Stimulated activated naive B cell treated with anti-CD40 and anti-IgM and Interleukin-4, amounts not matched to agents 10 μg/mL and 1 μg/mL and 100 μg/mL, for 72 hours (primary cell): ENCODE results near the gene SKOR1.

Source experiments
- ATAC-seq, 2 donors: fragments of 150-1000 bp; cut with Tn5 transposase; replicated peaks; 2 replicates each; pipeline ENCODE4 v1.10.0; 2021; ENCODE audit warnings: moderate library complexity in 1 of 2
- DNase-seq: peaks from one replicate; pipeline ENCODE4 v3.0.0; 2021
- H3K27ac Mint-ChIP-seq: one replicate; pipeline ENCODE4 v1.8.0; 2022; ENCODE audit warnings: mild to moderate bottlenecking, mixed read lengths
- H3K27me3 Mint-ChIP-seq, 2 donors: one replicate each; pipeline ENCODE4 v1.8.0; 2022; ENCODE audit warnings: mixed read lengths in 2 of 2
- H3K36me3 Mint-ChIP-seq, 2 donors: one replicate each; pipeline ENCODE4 v1.8.0; 2022; ENCODE audit warnings: mixed read lengths in 2 of 2, mild to moderate bottlenecking in 1 of 2
- H3K4me1 Mint-ChIP-seq, 2 donors: one replicate each; pipeline ENCODE4 v1.8.0; 2022; ENCODE audit warnings: mixed read lengths in 2 of 2, mild to moderate bottlenecking in 1 of 2
- H3K4me3 Mint-ChIP-seq, 2 donors: one replicate each; pipeline ENCODE4 v1.8.0; 2022; ENCODE audit warnings: mild to moderate bottlenecking in 2 of 2, mixed read lengths in 2 of 2, moderate library complexity in 1 of 2
- H3K9me3 Mint-ChIP-seq, 2 donors: one replicate each; pipeline ENCODE4 v1.8.0; 2022; ENCODE audit warnings: mixed read lengths in 2 of 2, mild to moderate bottlenecking in 1 of 2

Gene SKOR1

DNA sequence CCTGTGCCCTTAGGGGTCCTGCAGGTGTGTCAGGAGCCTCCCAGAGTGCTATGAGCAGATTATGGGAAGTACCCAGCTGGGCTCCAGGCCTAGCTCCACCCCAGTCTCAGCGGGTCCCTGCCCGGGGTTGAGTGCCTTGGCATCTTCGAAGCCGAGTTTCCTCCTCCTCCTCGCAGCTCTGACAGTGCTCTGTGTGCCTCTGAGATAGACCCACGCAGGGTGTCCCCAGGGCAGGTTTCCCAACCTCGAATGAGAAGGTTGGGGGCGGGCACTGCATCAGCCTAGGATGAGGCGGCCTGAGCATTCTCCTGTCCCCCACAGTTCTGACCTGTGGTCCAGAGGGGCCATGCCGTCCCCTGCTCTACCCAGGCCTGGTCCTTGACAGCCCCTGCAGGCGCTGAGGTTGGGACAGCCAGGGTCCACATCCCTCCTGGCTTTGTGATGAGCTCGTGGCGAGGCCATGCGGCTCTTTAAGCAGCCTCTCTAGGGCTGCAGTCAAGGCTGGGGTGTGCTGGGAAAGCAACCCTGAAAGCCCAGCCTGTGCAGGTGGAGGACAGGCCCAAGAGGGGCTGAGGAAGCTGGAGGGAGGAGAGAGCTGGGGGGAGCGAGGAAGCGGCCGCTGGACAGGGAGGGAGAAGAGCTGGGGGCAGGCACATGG is 20.2 kb upstream of the SKOR1 start:
- Mint-ChIP-seq H3K4me3 (no peak overlapping the region), H3K27ac (no peak overlapping the region), H3K36me3 (peaks cover 15 to 25% of the 10 kb centered on the region in 2 donors), H3K27me3 (no peaks in the 10 kb centered on the region), H3K9me3 (no peaks in the 10 kb centered on the region), H3K4me1 (peaks cover 13 to 14% of the 10 kb centered on the region in 2 donors)
- ATAC-seq = no peak
- no peak for DNase-seq

DNA sequence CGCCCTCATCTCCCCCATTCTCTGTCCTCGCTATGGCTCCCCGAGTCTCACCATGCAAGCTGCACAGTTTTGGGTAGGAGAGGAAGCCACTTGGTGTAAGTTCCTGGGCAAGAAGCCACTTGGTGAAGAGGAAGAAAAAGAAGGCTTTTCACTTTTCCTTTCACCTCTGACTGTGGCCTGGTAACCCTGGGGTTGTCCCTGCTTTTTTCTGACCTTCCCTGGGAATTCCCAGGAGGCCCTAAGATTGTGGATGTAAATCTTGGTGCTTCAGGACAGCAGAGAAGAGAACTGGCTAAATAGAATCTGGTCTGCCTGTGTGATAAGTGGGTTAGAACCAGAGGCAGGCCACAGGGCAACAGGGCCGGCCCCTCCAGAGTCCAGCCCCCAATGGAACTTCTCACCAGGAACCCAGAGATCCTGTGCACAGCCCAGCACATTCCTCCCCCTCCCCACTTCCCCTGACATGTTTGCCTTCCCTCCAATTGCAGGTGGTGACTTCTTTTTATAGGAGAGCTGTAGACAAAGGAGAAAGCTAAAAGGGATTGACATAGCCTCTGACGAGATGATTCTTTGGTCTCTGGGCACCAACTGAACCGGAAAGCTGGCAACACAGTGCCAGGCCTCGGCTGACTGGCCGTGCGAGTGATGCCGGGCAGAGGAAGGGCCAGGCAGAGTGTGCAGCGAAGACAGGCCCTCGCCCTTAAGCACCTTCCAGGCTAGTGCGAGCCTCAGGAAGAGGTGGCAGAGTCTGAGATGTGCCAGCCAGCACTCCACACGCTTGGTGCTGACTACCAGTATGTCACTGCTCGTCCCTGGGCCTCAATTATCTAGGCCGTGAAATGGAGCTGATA is 19.4 kb upstream of the SKOR1 start:
- no peak overlapping the region for H3K4me3 Mint-ChIP-seq
- H3K9me3 Mint-ChIP-seq = no peaks in the 10 kb centered on the region
- H3K36me3 Mint-ChIP-seq = peaks cover 15 to 25% of the 10 kb centered on the region in 2 donors
- no peak overlapping the region for H3K27ac Mint-ChIP-seq
- H3K27me3 Mint-ChIP-seq = no peaks in the 10 kb centered on the region
- peaks cover 13 to 14% of the 10 kb centered on the region in 2 donors for H3K4me1 Mint-ChIP-seq
- ATAC-seq (no peak), DNase-seq (no peak)

DNA sequence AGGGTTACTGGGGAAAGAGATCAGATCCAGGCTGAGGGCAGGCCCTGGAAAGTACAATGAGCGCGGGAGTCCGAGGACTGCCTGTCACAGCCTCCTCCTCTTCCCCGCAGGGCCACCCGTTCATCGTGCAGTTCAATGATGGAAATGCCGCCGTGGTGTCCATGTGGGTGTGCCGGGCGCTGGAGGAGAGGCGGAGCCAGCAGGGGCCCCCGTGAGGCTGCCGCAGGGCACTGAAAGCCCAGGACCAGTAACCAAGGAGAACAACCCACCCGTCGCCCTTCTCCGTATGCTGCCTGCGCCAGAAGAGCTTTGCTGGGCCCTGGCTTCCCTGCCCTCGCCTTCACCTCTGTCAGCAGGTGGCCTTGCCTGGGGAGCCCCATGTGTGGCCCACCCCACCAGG is 18.8 kb upstream of the SKOR1 start:
- no peaks in the 10 kb centered on the region for H3K9me3 Mint-ChIP-seq
- H3K27ac Mint-ChIP-seq = no peak overlapping the region
- H3K4me3 Mint-ChIP-seq = no peak overlapping the region
- peaks cover 15 to 25% of the 10 kb centered on the region in 2 donors for H3K36me3 Mint-ChIP-seq
- ATAC-seq = no peak
- no peaks in the 10 kb centered on the region for H3K27me3 Mint-ChIP-seq
- no peak for DNase-seq
- peaks cover 13 to 14% of the 10 kb centered on the region in 2 donors for H3K4me1 Mint-ChIP-seq

DNA sequence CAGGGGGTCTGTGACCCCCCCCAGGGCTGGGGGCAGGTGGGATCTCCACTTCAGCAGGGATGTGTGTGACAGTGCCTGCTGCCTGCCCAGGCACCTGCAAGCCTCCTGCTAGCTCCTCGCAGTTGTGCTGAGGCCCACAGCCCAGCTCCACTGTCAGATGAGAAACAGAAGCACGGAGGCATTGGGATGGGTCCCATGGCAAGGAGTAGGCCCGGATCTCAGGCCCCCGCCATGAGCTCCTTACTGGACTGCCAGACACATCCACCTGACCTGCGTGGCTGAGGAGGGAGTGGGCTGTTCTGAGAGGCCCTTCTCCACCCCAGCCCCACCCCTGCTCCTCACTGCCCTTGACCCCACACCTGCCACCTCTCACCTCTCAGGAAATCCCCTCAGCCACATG is 18.2 kb upstream of the SKOR1 start:
- Mint-ChIP-seq H3K9me3 (no peaks in the 10 kb centered on the region), H3K4me3 (no peak overlapping the region), H3K27me3 (peaks cover 0 to 4% of the 10 kb centered on the region in 2 donors), H3K4me1 (peaks cover 13 to 17% of the 10 kb centered on the region in 2 donors), H3K36me3 (peaks cover 15 to 25% of the 10 kb centered on the region in 2 donors), H3K27ac (no peak overlapping the region)
- ATAC-seq (no peak), DNase-seq (no peak)

DNA sequence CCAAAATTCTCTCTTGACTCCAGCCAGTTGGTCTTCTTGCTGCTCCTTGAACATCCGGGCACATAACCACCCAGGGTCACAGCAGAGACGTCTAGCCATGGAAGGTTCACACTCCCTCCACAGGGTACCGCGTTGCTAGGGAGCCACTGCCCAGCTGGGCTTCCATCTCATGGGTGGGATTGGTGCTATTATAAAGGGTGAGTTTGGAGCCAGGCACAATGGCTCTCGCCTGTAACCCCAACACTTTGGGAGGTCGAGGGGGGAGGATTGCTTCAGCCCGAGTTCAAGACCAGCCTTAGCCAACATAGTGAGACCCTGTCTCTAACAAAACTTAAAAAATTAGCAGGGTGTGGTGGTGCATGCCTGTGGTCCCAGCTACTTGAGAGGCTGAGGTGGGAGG is 17.5 kb upstream of the SKOR1 start:
- H3K4me1 Mint-ChIP-seq = peaks cover 7 to 13% of the 10 kb centered on the region in 2 donors
- no peak for ATAC-seq
- peaks cover 12 to 22% of the 10 kb centered on the region in 2 donors for H3K36me3 Mint-ChIP-seq
- no peaks in the 10 kb centered on the region for H3K9me3 Mint-ChIP-seq
- H3K4me3 Mint-ChIP-seq = no peak overlapping the region
- peaks cover 0 to 5% of the 10 kb centered on the region in 2 donors for H3K27me3 Mint-ChIP-seq
- DNase-seq = no peak
- H3K27ac Mint-ChIP-seq = peak overlapping the region; percentile 37

DNA sequence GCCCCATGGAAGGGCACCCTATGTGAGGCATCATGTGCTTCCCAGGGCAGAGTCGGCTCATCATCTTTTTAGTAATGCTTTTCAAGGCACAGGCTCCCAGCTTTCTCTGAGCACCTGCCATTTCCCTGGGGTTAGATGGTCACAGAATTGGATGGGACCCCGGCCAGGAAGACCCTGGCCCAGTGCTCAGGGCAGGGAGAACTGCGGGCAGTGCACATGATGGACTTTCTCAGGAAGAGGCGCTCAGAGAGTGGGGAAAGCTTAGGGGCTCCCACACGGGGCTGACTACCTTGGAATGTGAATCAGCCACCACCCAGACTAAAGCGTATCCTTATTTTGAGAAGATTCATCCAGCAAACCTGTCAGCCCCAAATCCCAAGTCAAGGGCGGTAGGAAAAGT is 16.5 kb upstream of the SKOR1 start:
- no peak for ATAC-seq
- Mint-ChIP-seq H3K4me1 (peaks cover 0 to 11% of the 10 kb centered on the region in 2 donors), H3K27me3 (peaks cover 0 to 10% of the 10 kb centered on the region in 2 donors), H3K27ac (no peak overlapping the region), H3K36me3 (peaks cover 12 to 22% of the 10 kb centered on the region in 2 donors), H3K4me3 (no peak overlapping the region), H3K9me3 (no peaks in the 10 kb centered on the region)
- no peak for DNase-seq

DNA sequence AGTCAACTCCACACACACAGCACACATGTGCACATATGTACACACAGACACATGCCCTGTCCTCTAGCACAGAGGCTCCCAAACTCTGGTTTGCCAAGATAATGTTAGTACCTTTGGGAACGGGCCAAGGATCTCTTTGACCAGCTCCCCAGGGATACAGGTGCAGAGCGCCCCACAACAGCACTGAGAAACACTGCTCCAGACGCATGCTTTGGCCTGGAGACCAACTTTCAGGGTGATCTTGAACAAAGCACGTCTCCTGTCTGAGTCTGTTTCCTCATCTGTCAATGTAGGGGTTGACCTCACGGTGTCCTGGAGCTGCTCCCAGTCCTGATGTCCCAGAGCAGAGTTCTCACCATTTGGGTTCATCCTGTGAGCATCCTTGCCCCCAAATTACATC is 15.9 kb upstream of the SKOR1 start:
- no peak overlapping the region for H3K4me3 Mint-ChIP-seq
- DNase-seq (no peak), ATAC-seq (no peak)
- H3K9me3 Mint-ChIP-seq = no peaks in the 10 kb centered on the region
- no peak overlapping the region for H3K27ac Mint-ChIP-seq
- peaks cover 0 to 11% of the 10 kb centered on the region in 2 donors for H3K4me1 Mint-ChIP-seq
- H3K27me3 Mint-ChIP-seq = peaks cover 0 to 10% of the 10 kb centered on the region in 2 donors
- peaks cover 12 to 19% of the 10 kb centered on the region in 2 donors for H3K36me3 Mint-ChIP-seq

DNA sequence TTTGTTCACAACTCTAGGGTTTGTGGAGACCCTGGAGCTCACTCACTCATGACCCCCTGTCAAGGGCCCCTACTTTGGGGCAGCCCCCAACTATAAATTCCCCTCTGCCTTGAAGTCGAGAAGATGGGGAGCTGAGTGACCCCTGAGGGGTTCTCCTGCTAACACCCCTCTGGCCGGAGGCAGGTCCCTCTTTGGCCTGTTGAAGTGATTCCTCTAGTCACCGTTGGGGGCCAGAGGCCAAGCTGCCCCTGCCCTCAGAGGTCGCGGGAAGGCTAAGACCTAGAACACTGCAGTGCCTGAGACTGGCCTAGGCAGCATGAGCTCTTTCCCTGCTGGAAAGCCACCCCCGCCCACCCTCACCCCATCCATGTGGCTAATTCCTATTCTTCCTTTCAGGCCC is 15.4 kb upstream of the SKOR1 start:
- H3K4me3 Mint-ChIP-seq = no peak overlapping the region
- H3K36me3 Mint-ChIP-seq = peaks cover 12 to 19% of the 10 kb centered on the region in 2 donors
- H3K27ac Mint-ChIP-seq = no peak overlapping the region
- ATAC-seq = no peak
- H3K9me3 Mint-ChIP-seq = no peaks in the 10 kb centered on the region
- no peak for DNase-seq
- H3K27me3 Mint-ChIP-seq = peaks cover 0 to 10% of the 10 kb centered on the region in 2 donors
- H3K4me1 Mint-ChIP-seq = peaks cover 0 to 11% of the 10 kb centered on the region in 2 donors

DNA sequence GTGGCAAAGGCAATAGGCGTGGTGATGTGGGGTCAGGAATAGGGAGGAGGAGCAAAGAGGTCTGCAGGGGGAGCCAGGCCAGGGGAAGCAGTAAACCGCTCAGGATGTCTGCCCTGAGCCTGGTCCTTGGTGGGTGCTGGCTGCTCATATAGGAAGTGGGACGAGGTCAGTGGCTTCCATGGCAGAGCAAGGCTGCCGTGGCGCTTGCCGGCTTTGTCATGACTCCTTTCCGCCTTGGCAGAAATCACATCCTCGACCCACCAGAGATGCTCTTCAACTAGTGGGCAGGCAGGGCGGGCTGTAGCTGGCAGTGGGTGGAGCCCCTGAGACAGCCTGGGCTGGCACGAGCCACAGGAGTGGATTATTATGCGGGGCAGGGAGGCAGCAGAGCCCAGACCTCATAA is 13.1 kb upstream of the SKOR1 start:
- no peak overlapping the region for H3K4me3 Mint-ChIP-seq
- H3K9me3 Mint-ChIP-seq = peaks cover 0 to 4% of the 10 kb centered on the region in 2 donors
- peaks cover 16 to 20% of the 10 kb centered on the region in 2 donors for H3K36me3 Mint-ChIP-seq
- H3K27me3 Mint-ChIP-seq = peaks cover 7 to 18% of the 10 kb centered on the region in 2 donors
- H3K27ac Mint-ChIP-seq = no peak overlapping the region
- ATAC-seq = no peak
- peaks cover 0 to 5% of the 10 kb centered on the region in 2 donors for H3K4me1 Mint-ChIP-seq
- DNase-seq = no peak

DNA sequence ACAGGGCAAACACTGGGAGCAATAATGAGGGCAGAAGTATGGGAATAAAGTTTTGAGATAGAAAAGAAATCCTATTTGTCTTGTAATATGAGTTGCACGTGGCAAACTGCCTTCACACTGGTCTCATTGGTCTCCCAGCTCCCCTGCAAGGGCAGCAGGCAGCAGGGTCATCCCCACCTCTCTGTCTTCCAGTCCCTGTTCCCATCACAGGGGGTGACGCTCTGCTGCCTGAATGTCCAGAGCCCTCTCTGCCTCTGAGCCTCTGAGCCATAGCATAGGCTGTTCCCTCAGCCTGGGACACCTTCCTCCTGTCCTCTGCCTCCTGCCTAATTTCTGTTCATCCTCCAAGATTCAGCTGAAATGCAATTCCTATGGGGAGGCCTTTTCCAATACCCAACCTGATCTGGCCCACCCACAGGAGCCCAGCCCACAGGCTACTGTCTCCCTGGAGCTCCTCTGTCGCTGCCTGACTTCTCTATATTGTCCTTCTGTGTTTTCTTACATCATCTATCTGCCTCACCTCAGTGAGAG is 12.1 kb upstream of the SKOR1 start:
- Mint-ChIP-seq H3K27me3 (peaks cover 17 to 28% of the 10 kb centered on the region in 2 donors), H3K4me1 (peaks cover 0 to 3% of the 10 kb centered on the region in 2 donors), H3K27ac (no peak overlapping the region), H3K9me3 (peaks cover 0 to 4% of the 10 kb centered on the region in 2 donors), H3K36me3 (peaks cover 8 to 12% of the 10 kb centered on the region in 2 donors), H3K4me3 (no peak overlapping the region)
- DNase-seq = no peak
- no peak for ATAC-seq

DNA sequence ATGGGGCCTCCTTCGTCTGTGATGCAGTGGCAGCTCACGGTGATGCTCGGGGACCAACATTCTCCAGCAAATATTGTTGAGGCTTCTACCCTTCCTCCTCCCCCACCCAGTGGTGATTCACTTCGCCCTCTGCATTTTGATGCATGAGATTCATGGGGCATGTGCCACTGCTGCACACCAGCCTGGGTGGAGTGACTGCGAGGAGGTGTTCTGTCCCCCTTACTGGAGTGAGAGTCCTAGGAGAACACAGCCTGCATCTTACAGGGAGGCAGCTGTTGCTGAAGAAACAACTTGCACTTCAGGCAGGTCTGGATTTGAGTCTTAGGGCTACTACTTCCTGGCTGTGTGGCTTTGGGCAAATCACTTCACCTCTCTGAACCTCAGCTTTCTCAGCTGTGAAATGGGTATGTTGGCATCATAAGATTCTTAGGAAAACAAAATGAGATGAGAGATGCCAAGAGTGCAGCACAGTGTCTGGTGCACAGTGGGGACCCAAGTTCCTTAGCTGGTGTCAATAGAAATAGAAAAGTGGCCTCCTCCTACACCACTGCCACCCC is 10.2 kb upstream of the SKOR1 start:
- no peak overlapping the region for H3K4me3 Mint-ChIP-seq
- ATAC-seq = no peak
- peaks cover 0 to 4% of the 10 kb centered on the region in 2 donors for H3K9me3 Mint-ChIP-seq
- H3K27ac Mint-ChIP-seq = no peak overlapping the region
- H3K4me1 Mint-ChIP-seq = peaks cover 5 to 8% of the 10 kb centered on the region in 2 donors
- peaks cover 4 to 5% of the 10 kb centered on the region in 2 donors for H3K36me3 Mint-ChIP-seq
- peaks cover 35 to 44% of the 10 kb centered on the region in 2 donors for H3K27me3 Mint-ChIP-seq
- no peak for DNase-seq

DNA sequence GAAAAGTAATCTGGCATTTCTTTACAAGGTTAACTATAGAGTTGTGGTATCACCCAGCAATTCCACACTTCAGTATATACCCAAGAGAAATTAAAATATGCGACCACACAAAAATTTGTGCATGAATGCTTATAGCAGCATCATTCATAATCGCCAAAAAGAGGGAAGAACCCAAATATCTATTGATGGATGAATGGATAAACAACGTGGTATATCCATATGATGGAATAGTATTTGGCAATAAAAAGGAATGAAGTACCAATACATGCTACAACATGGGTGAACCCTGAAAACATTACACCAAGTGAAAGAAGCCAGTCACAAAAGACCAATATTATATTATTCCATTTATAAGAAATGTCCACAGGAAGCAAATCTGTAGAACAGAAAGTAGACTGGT is 8.6 kb upstream of the SKOR1 start:
- no peak overlapping the region for H3K4me3 Mint-ChIP-seq
- DNase-seq = no peak
- no peak for ATAC-seq
- peaks cover 7 to 11% of the 10 kb centered on the region in 2 donors for H3K36me3 Mint-ChIP-seq
- H3K9me3 Mint-ChIP-seq = peaks cover 0 to 6% of the 10 kb centered on the region in 2 donors
- peaks cover 50 to 60% of the 10 kb centered on the region in 2 donors for H3K27me3 Mint-ChIP-seq
- H3K4me1 Mint-ChIP-seq = peaks cover 16 to 24% of the 10 kb centered on the region in 2 donors
- no peak overlapping the region for H3K27ac Mint-ChIP-seq

DNA sequence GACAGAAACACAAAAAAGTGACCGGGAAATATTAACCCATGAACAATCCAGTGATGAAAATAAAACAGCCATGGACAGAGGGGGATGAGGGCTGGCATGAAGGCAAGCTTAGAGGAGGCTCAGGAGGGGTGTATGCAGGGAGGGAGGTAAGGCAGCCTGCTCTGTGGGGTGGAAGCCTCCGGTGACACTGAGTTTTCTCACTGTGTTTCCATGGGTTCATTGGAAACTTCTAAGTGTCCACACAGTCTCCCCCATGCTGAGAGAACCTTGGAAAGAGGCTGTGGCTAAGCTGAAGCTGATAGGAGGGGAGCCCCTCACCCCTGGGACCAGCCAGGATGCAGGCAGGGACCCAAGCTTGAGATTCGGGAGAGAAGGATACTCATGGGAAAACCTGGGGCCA is 6.8 kb upstream of the SKOR1 start:
- H3K4me3 Mint-ChIP-seq = no peak overlapping the region
- H3K9me3 Mint-ChIP-seq = peaks cover 0 to 6% of the 10 kb centered on the region in 2 donors
- H3K4me1 Mint-ChIP-seq = peaks cover 21 to 39% of the 10 kb centered on the region in 2 donors
- H3K36me3 Mint-ChIP-seq = peaks cover 10 to 11% of the 10 kb centered on the region in 2 donors
- H3K27ac Mint-ChIP-seq = no peak overlapping the region
- ATAC-seq (no peak), DNase-seq (no peak)
- H3K27me3 Mint-ChIP-seq = peaks cover 65% of the 10 kb centered on the region in 2 donors

DNA sequence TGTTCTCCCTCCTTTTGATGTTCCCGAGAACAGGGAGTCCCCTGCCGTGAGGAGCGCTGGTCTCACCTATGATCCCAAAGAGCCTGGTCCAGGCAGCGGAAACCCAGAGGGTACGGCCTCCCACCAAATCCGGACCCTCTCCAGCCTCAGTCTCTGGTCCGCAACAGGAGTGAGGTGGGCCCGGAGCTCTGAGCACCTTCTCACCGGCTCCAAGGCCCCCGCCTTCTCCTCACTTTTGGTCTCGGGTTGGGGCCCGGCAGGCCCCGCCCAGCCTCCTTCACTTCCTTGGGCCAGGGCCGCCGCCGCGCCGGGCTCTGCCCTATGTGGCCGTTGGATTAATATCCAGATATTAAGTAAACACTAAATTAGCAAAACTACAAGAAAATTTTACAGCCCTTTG is 5.7 kb upstream of the SKOR1 start:
- ATAC-seq (no peak), DNase-seq (no peak)
- no peak overlapping the region for H3K4me3 Mint-ChIP-seq
- H3K27me3 Mint-ChIP-seq = peaks cover 75 to 77% of the 10 kb centered on the region in 2 donors
- H3K27ac Mint-ChIP-seq = no peak overlapping the region
- peaks cover 10 to 18% of the 10 kb centered on the region in 2 donors for H3K36me3 Mint-ChIP-seq
- peaks cover 30 to 51% of the 10 kb centered on the region in 2 donors for H3K4me1 Mint-ChIP-seq
- H3K9me3 Mint-ChIP-seq = peaks cover 0 to 7% of the 10 kb centered on the region in 2 donors
